GM13977 (cell line): ENCODE results near the gene CXXC5.

Source experiments
- DNase-seq: peaks from one replicate; pipeline ENCODE4 v3.0.0; 2012; ENCODE audit warnings: low spot score
- in situ Hi-C: fragments of 300-500 bp; cut with MboI; formaldehyde crosslinking; loops from one replicate; pipeline ENCODE4 v1.12.0; 2022; ENCODE audit warnings: low sequenced_read_pairs, low pct_unique_long_range_greater_than_20kb, mixed read lengths, inconsistent platforms; ENCODE audit not compliant: unreplicated experiment
- TF ChIP-seq, protein P1 (sequence below): IDR thresholded peaks from 2 replicates; pipeline ENCODE4 v1.5.1; 2012; ENCODE audit warnings: mild to moderate bottlenecking, control low read depth; ENCODE audit not compliant: insufficient read depth; ENCODE audit errors: extremely low read depth, missing control alignments

The CXXC5 gene

DNA sequence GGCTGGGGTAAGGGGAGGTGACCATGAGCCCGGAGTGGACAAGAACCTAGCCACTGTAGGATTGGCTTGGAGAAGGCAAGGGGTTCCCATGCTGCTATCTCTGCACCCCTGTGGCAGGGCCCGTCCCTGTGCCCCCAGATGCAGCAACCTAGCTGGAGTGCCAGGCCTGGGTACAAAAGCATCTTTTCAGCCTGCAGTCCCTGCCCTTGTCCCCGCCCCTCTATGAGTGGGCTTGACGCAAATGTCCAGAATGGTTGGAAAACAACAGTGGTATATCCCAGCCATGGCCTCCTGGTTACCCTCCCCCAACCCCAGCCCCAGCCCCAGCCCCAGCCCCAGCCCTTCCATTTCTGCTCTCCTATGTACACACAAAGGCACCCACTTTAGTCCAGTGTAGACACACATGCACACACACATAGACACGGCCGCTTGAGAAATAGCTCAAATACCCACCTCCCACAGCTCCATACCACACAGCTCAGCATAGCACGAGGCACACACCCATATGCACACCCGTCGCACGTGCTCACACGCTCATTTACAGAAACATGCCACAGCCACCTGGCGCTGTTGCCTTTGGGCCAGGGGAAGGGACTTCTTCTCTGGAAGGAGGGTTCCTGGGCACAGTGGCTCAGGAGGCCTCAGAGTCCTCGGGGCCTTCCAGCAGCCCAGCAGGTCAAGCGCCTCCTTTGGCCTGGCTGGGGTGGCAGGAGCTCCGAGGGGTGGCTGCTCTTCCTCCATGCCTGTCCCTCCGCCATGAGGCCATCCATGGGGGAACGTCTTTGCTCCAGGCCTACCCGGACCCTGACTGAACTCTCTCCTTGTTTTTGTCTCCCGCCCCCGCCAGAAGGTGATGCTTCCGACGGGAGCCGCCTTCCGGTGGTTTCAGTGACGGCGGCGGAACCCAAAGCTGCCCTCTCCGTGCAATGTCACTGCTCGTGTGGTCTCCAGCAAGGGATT, 34.1 kb downstream of the CXXC5 start:
- TF ChIP-seq, protein P1, sequence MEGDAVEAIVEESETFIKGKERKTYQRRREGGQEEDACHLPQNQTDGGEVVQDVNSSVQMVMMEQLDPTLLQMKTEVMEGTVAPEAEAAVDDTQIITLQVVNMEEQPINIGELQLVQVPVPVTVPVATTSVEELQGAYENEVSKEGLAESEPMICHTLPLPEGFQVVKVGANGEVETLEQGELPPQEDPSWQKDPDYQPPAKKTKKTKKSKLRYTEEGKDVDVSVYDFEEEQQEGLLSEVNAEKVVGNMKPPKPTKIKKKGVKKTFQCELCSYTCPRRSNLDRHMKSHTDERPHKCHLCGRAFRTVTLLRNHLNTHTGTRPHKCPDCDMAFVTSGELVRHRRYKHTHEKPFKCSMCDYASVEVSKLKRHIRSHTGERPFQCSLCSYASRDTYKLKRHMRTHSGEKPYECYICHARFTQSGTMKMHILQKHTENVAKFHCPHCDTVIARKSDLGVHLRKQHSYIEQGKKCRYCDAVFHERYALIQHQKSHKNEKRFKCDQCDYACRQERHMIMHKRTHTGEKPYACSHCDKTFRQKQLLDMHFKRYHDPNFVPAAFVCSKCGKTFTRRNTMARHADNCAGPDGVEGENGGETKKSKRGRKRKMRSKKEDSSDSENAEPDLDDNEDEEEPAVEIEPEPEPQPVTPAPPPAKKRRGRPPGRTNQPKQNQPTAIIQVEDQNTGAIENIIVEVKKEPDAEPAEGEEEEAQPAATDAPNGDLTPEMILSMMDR, result no peak
- DNase-seq, result no peak
- in situ Hi-C loops, result no loop called here

DNA sequence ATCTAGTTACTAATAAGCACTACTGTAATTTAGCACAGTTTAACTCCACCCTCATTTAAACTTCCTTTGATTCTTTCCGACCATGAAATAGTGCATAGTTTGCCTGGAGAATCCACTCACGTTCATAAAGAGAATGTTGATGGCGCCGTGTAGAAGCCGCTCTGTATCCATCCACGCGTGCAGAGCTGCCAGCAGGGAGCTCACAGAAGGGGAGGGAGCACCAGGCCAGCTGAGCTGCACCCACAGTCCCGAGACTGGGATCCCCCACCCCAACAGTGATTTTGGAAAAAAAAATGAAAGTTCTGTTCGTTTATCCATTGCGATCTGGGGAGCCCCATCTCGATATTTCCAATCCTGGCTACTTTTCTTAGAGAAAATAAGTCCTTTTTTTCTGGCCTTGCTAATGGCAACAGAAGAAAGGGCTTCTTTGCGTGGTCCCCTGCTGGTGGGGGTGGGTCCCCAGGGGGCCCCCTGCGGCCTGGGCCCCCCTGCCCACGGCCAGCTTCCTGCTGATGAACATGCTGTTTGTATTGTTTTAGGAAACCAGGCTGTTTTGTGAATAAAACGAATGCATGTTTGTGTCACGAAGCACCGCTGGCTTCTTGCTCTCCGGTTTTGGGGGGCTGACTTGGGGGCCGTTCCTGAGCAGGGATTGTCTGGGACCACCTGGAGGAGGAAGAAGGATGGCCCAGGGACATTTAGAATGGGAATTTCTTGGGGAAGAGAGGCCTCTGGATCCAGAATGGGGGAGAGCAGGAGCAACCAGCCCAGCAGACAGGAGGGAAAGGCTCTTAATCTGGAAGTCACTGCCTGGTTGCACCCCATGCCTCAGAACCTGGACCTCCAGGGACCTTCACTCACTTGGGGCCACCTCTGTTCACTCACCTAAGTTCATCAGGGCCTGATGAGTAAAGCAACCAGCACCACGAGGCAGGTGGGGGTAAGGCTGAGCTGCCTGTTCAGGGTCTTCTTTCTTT, 35.4 kb downstream of the CXXC5 start:
- in situ Hi-C loops, result no loop called here
- TF ChIP-seq, protein P1, result no peak
- no peak for DNase-seq

DNA sequence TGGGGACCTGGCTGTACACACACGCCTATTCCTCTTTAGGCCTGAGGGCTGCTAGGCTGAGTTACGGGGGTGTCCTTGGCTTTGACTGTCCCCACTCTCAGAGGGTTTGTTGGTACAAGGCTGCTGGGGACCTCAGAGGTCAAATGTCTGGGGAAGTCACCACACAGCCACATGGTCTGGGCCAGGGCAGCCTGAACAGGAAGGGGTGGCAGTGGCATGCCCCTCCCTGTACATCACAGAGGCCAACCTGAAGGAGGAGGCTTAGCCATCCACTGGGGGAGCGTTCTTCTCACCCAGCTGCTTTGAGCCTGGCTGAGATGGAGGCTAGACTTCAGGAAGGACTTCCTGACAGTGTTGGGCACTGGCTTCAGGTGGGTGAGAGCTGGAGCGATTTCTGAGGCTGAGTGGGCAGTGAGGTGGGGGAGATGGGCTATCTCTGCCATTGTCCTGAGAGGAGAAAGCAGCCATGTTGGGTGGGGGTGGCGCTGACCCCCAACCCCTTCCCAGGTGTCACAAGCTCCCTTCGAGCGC, 36.3 kb downstream of the CXXC5 start:
- TF ChIP-seq, protein P1, result no peak
- DNase-seq, result no peak
- in situ Hi-C loops, result no loop called here

DNA sequence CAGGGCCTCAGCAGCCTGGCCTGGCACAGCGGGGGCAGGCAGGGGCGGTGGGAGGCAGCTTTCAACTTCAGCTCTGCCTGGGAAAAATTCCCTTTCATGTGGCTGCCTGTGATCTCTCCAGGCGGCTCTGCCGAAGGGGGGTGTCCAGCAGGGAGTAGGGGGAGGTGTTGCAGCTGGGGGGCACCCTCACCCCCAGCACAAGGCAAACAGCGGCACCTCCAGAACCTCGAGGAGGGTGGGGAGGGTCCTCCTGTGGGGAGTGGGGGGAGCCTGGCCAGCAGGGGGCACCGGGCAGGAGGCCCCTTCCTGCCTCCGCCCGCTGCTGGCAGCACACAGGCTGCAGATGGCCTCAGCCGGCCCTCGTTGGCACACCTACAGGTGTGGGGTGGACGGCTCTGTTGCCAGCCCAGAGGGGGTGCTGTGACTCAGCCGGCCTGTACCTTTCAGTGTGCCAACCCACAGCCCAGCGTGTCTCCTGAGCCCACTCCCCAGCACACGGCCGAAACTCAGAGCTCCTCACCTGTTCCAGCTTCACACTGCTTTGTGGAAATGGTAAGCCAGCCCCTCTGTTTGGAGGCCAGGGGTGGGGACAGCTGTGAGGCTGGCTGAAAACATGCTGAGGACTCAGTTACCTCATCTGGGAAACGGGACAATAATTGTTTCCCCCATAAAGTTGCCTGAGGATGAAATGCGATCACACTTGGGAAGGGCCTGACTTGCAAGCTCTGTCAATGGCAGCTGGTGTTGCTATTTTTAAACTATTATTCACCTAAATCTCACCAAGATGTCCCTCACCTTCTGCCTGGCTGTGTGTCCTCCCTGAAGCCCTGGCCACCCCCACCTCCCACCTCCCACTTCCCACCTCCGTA, 37.0 kb downstream of the CXXC5 start:
- in situ Hi-C loops, result no loop called here
- TF ChIP-seq, protein P1, result no peak
- no peak for DNase-seq

DNA sequence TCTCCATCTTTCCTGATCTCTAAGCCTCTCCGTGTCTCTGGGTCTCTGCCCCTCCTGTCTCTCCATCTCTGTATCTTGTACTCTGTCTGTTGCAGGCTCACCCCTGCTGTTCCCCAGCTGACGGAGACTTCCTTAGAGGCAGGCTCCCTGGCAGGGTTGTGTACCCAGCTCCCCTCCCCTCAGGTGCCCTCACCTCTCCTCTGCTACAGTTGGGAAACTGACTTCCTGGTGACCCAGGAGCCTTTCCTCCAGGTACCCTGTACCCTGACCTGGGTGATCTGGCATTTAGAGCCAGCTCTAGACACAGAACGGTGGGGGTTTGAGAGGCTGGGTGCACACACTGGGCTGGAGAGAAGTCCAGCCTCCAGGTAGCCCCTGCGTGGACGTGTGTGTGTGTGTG, 37.7 kb downstream of the CXXC5 start:
- TF ChIP-seq, protein P1, result no peak
- in situ Hi-C loops, result no loop called here
- DNase-seq, result no peak

DNA sequence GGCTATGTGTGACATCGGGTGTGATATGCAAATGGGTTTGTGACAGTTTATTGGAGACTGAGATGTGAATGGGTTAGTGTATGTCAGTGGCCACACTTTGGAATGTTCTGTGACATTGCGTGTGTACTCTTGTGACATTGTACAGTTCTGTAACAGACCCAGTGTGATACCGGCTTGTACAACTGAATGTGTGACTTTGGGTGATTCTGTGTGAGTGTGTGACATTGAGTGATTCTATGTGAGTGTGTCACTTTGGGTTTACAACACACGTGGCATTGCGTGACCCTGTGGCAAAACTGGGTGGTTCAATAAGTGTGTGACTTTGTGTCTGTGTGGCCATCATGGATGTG, 38.2 kb downstream of the CXXC5 start:
- in situ Hi-C loops, result no loop called here
- TF ChIP-seq, protein P1, result no peak
- no peak for DNase-seq
